ENCODE data around the gene TRPM4.
"Not testable (repeated sequence)": the region's sequence is repeated elsewhere in the genome, so short reads cannot be mapped to it uniquely, and the experiment has no call there.

TRPM4 gene

GRCh38 chr19:49223472-49223871, 65.9 kb downstream of the TRPM4 start:
- H3K36me3 ChIP-seq (ENCODE audit: low read depth) = no peaks in the 10 kb centered on the region
- no peak for ATAC-seq (ENCODE audit: low read depth)
- H3K4me3 ChIP-seq (ENCODE audit: severe bottlenecking) = no peak overlapping the region
- H3K27me3 ChIP-seq (ENCODE audit: insufficient read depth, poor library complexity, severe bottlenecking) = no peaks in the 10 kb centered on the region
- H3K9me3 ChIP-seq (ENCODE audit: severe bottlenecking) = no peaks in the 10 kb centered on the region
- no peak for TF ChIP-seq CTCF (IDR thresholded peaks at IDR 0.05; ENCODE audit: poor library complexity, severe bottlenecking)
- H3K4me1 ChIP-seq (ENCODE audit: insufficient read depth, poor library complexity, severe bottlenecking) = no peaks in the 10 kb centered on the region
- H3K27ac ChIP-seq (ENCODE audit: poor library complexity, severe bottlenecking) = no peak overlapping the region
- DNase-seq (ENCODE audit: low spot score) = no peak

- not testable (repeated sequence) for DNase-seq (ENCODE audit: low spot score); H3K27me3 ChIP-seq (ENCODE audit: insufficient read depth, poor library complexity, severe bottlenecking); ATAC-seq (ENCODE audit: low read depth); H3K27ac ChIP-seq (ENCODE audit: poor library complexity, severe bottlenecking); H3K9me3 ChIP-seq (ENCODE audit: severe bottlenecking); H3K36me3 ChIP-seq (ENCODE audit: low read depth); H3K4me1 ChIP-seq (ENCODE audit: insufficient read depth, poor library complexity, severe bottlenecking); H3K4me3 ChIP-seq (ENCODE audit: severe bottlenecking)
Measured at GRCh38 chr19:49224441-49224840, 66.8 kb downstream of the TRPM4 start.

GRCh38 chr19:49224879-49225278, 67.3 kb downstream of the TRPM4 start:
- Histone ChIP-seq H3K9me3 (ENCODE audit: severe bottlenecking) (no peaks in the 10 kb centered on the region), H3K27ac (ENCODE audit: poor library complexity, severe bottlenecking) (no peak overlapping the region), H3K36me3 (ENCODE audit: low read depth) (no peaks in the 10 kb centered on the region), H3K4me1 (ENCODE audit: insufficient read depth, poor library complexity, severe bottlenecking) (no peaks in the 10 kb centered on the region), H3K4me3 (ENCODE audit: severe bottlenecking) (no peak overlapping the region), H3K27me3 (ENCODE audit: insufficient read depth, poor library complexity, severe bottlenecking) (no peaks in the 10 kb centered on the region)
- peak; percentile 71 for DNase-seq (ENCODE audit: low spot score)
- TF ChIP-seq CTCF (IDR thresholded peaks at IDR 0.05; ENCODE audit: poor library complexity, severe bottlenecking) = peak; percentile 72
- ATAC-seq (ENCODE audit: low read depth) = peak; percentile 75; the same call in 2 of the 3 replicates

GRCh38 chr19:49229416-49229815, 71.8 kb downstream of the TRPM4 start:
- Histone ChIP-seq H3K36me3 (ENCODE audit: low read depth) (no peaks in the 10 kb centered on the region), H3K4me3 (ENCODE audit: severe bottlenecking) (no peak overlapping the region), H3K27ac (ENCODE audit: poor library complexity, severe bottlenecking) (no peak overlapping the region), H3K27me3 (ENCODE audit: insufficient read depth, poor library complexity, severe bottlenecking) (no peaks in the 10 kb centered on the region), H3K9me3 (ENCODE audit: severe bottlenecking) (no peaks in the 10 kb centered on the region), H3K4me1 (ENCODE audit: insufficient read depth, poor library complexity, severe bottlenecking) (no peaks in the 10 kb centered on the region)
- ATAC-seq (ENCODE audit: low read depth) (no peak), DNase-seq (ENCODE audit: low spot score) (no peak)
- TF ChIP-seq CTCF (IDR thresholded peaks at IDR 0.05; ENCODE audit: poor library complexity, severe bottlenecking) = no peak

- ATAC-seq (ENCODE audit: low read depth) (no peak), DNase-seq (ENCODE audit: low spot score) (no peak)
- Histone ChIP-seq H3K36me3 (ENCODE audit: low read depth) (no peaks in the 10 kb centered on the region), H3K27me3 (ENCODE audit: insufficient read depth, poor library complexity, severe bottlenecking) (no peaks in the 10 kb centered on the region), H3K9me3 (ENCODE audit: severe bottlenecking) (no peaks in the 10 kb centered on the region), H3K4me3 (ENCODE audit: severe bottlenecking) (no peak overlapping the region), H3K4me1 (ENCODE audit: insufficient read depth, poor library complexity, severe bottlenecking) (no peaks in the 10 kb centered on the region), H3K27ac (ENCODE audit: poor library complexity, severe bottlenecking) (no peak overlapping the region)
- TF ChIP-seq CTCF (IDR thresholded peaks at IDR 0.05; ENCODE audit: poor library complexity, severe bottlenecking) = no peak
Measured at GRCh38 chr19:49231389-49231788, 73.8 kb downstream of the TRPM4 start.
